GM19193 (cell line): Measurements from ENCODE around the gene PRX.

Experiments used
- POLR2A ChIP-seq: IDR thresholded peaks from 4 replicates; pipeline ENCODE4 v1.6.1; 2011; ENCODE audit not compliant: insufficient read depth, insufficient read length; ENCODE audit errors: extremely low read depth

Gene PRX

DNA sequence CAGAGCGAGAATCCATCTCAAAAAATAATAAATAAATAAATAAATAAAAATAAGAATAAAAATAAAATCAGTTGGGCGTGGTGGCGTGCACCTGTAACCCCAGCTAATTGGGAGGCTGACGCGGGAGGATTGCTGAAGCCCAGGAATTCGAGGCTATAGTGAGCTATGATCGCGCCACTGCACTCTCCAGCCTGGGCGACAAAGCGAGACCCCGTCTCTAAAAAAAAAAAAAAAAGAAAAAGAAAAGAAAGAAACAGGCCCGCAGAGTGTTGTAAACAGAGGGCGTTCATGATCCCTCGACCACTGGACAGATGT, 7.2 kb upstream of the PRX start:
- no peak for TF ChIP-seq POLR2A

- no peak for TF ChIP-seq POLR2A
Observed at GRCh38 chr19:40419780-40420179, 6.6 kb upstream of the PRX start.

- TF ChIP-seq POLR2A, result no peak
Observed at GRCh38 chr19:40419066-40419612, 6.0 kb upstream of the PRX start.

GRCh38 chr19:40418040-40418439, 4.9 kb upstream of the PRX start:
- no peak for TF ChIP-seq POLR2A

DNA sequence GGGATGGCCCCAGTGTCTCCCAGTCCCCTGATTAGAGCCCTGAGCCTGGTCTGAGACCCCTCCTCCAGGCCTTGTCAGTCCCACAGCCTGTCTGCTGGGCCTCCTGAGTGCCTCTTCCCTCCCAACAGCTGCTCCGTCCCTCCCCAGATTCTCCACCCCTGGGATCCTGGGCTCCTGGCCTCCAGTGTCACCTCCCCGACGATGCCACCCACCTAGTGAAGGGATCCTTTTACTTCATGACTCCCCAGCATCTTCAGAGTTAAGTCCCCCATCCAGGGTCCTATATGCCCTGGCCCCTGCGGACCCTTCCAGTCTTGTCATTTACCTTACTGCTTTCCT, 4.4 kb upstream of the PRX start:
- TF ChIP-seq POLR2A, result no peak

DNA sequence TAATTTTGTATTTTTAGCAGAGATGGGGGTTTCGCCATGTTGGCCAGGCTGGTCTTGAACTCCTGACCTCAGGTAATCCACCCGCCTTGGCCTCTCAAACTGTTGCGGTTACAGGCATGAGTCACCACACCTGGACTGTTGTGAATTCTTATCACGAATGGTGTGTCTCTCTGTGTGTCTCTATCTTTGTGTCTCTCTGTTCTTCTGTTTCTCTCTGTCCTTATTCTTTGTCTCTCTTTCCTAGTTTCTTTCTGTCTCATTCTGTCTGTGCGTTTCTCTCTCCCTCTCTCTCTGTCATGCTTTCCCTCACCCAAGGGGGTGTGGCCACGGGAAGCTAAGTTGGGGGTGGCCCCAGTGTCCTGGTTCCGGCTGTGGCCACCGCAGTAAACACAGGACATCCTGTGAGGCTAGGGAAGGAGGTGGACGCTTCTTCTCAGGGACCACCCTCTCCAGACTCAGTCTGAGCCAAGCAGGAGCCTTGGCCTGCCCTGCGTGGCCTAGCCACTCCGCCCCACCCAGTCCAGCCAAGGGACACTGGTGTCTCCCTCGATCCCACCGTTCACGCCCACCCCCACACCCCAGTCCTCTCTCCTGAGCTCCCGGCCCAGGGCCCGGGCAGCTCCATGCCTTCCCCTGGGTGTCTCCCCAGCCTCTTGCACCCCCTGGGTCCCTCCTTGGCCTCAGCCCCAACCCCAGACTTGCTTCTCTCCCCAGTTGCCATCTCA, 3.9 kb upstream of the PRX start:
- no peak for TF ChIP-seq POLR2A

GRCh38 chr19:40415768-40416167, 2.6 kb upstream of the PRX start:
- TF ChIP-seq POLR2A, result no peak

GRCh38 chr19:40414542-40415535, 1.7 kb upstream of the PRX start:
- TF ChIP-seq POLR2A, result no peak

- no peak for TF ChIP-seq POLR2A
Observed at GRCh38 chr19:40412866-40413265, 312 bp downstream of the PRX start.

DNA sequence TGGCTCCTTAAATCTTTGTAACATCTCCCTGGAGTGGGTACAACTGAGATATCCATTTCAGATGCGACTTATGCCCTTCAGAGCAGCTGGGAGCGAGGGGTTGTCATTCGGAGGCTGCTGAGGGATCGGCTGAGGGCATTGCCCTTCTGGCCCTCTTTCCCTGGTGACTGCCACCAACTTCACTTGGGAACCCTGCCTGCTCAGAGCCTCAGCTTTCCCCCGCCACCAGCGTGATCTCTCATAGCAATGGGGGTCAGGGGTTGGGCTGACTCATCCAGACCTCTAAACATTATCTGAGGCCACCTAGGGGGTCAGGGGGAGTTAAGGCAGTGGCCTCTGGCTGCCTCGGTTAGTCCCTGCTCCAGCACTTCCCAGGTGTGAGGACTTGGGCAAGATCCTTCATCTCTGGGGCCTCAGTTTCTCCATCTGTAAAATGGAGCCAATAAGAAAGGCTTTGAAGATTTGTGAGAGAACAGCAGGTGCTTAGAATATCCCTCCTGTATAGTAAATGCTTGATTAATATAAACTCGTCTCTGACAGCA, 1.1 kb downstream of the PRX start:
- no peak for TF ChIP-seq POLR2A

GRCh38 chr19:40411125-40411842, 1.9 kb downstream of the PRX start:
- TF ChIP-seq POLR2A, result no peak

GRCh38 chr19:40410030-40410389, 3.2 kb downstream of the PRX start:
- no peak for TF ChIP-seq POLR2A

GRCh38 chr19:40407714-40408597, 5.2 kb downstream of the PRX start:
- TF ChIP-seq POLR2A, result no peak
